Occipital lobe (tissue), 2 donors: ENCODE results near the gene CALD1. TPM values are rescaled to one million over a fixed set of nuclear protein-coding genes. Genes with fewer than 3 reads are reported as not detected.

Experiments used
- DNase-seq: peaks from one replicate; lab custom pipeline; 2025; lab: John Stamatoyannopoulos, UW
- total RNA-seq: library from RNA; depleted of rRNA; stranded (reverse); fragments of >200 nt; gene quantifications from one replicate; pipeline ENCODE4 v1.2.3, GENCODE V29; 2014

Gene CALD1
- total RNA-seq, 1 donor from 2014 or later = 29.5 TPM

- no peak for DNase-seq
These were observed 18.2 kb upstream of the CALD1 start for GRCh38 chr7:134761266-134761665.

- DNase-seq = no peak
These were observed 15.5 kb upstream of the CALD1 start for GRCh38 chr7:134763960-134764359.

GRCh38 chr7:134764365-134764764 is 15.1 kb upstream of the CALD1 start:
- no peak for DNase-seq

GRCh38 chr7:134766779-134767519 is 12.5 kb upstream of the CALD1 start:
- DNase-seq = no peak

GRCh38 chr7:134767520-134768168 is 11.8 kb upstream of the CALD1 start:
- no peak for DNase-seq

- no peak for DNase-seq
These were observed 11.2 kb upstream of the CALD1 start for GRCh38 chr7:134768243-134768642.

- no peak for DNase-seq
These were observed 8.8 kb upstream of the CALD1 start for GRCh38 chr7:134770676-134771075.

- no peak for DNase-seq
These were observed 8.3 kb upstream of the CALD1 start for GRCh38 chr7:134771111-134771510.

GRCh38 chr7:134771889-134772288 is 7.5 kb upstream of the CALD1 start:
- DNase-seq = no peak

GRCh38 chr7:134772401-134772800 is 7.0 kb upstream of the CALD1 start:
- no peak for DNase-seq

GRCh38 chr7:134773164-134773563 is 6.3 kb upstream of the CALD1 start:
- DNase-seq = no peak

- DNase-seq = no peak
These were observed 5.3 kb upstream of the CALD1 start for GRCh38 chr7:134774119-134774518.

GRCh38 chr7:134777470-134777869 is 2.0 kb upstream of the CALD1 start:
- no peak for DNase-seq

- DNase-seq = no peak
These were observed 1.4 kb upstream of the CALD1 start for GRCh38 chr7:134777908-134778580.

- DNase-seq = no peak
These were observed 269 bp downstream of the CALD1 start for GRCh38 chr7:134779741-134780065.

GRCh38 chr7:134780166-134780828 is 863 bp downstream of the CALD1 start:
- no peak for DNase-seq

GRCh38 chr7:134781171-134781570 is 1.7 kb downstream of the CALD1 start:
- no peak for DNase-seq

GRCh38 chr7:134782121-134782623 is 2.7 kb downstream of the CALD1 start:
- DNase-seq = no peak

- no peak for DNase-seq
These were observed 4.0 kb downstream of the CALD1 start for GRCh38 chr7:134783294-134784069.

GRCh38 chr7:134784251-134785049 is 5.0 kb downstream of the CALD1 start:
- DNase-seq = no peak
